Keratinocyte (primary cell): ENCODE data around the gene KLC4. TPM values are rescaled to one million over a fixed set of nuclear protein-coding genes. Genes with fewer than 3 reads are reported as not detected.

Source experiments
- DNase-seq: peaks from one replicate; pipeline ENCODE4 v3.0.0-alpha.2; 2011; ENCODE audit warnings: low read depth, missing footprints, low spot score
- FAIRE-seq: peaks from 2 replicates; lab custom pipeline; 2011; peaks lifted over from hg19 to GRCh38; lab: Jason Lieb, UNC
- H2AFZ ChIP-seq: 2 replicates; pipeline ENCODE4 v1.6.0; 2012; ENCODE audit warnings: low read length, control low read depth, inconsistent platforms; ENCODE audit not compliant: control insufficient read depth
- H3K27ac ChIP-seq: 2 replicates; pipeline ENCODE4 v1.5.1; 2011; ENCODE audit warnings: low read length; ENCODE audit not compliant: control insufficient read depth, insufficient read depth
- H3K27me3 ChIP-seq: 3 replicates; pipeline ENCODE4 v1.6.0; 2011; ENCODE audit warnings: low read length; ENCODE audit not compliant: control insufficient read depth, insufficient read depth; ENCODE audit errors: extremely low read depth
- H3K36me3 ChIP-seq, 2 experiments: 2 replicates in 1 of 2; 3 replicates in 1 of 2; pipeline ENCODE4 v1.5.1; 2011; ENCODE audit warnings: low read length in 2 of 2, mild to moderate bottlenecking in 1 of 2; ENCODE audit not compliant: control insufficient read depth in 2 of 2, insufficient read depth in 2 of 2; ENCODE audit errors: extremely low read depth in 1 of 2
- H3K4me1 ChIP-seq: 3 replicates; pipeline ENCODE4 v1.5.1; 2011; ENCODE audit warnings: low read length; ENCODE audit not compliant: control insufficient read depth, insufficient read depth; ENCODE audit errors: extremely low read depth
- H3K4me2 ChIP-seq: 3 replicates; pipeline ENCODE4 v1.6.0; 2011; ENCODE audit warnings: low read depth, low read length; ENCODE audit not compliant: control insufficient read depth, insufficient read depth; ENCODE audit errors: extremely low read depth
- H3K4me3 ChIP-seq, 3 experiments: fragments of 200-600 bp in 1 of 3; sonication (generic) in 1 of 3; 2 replicates in 2 of 3; 3 replicates in 1 of 3; pipeline ENCODE4 v1.5.1; 2011 to 2016; ENCODE audit warnings: low read length in 3 of 3, mild to moderate bottlenecking in 3 of 3, control low read depth in 2 of 3, inconsistent platforms in 1 of 3, low read depth in 1 of 3, mixed read lengths in 1 of 3, mixed run types in 1 of 3, moderate library complexity in 1 of 3; ENCODE audit not compliant: control insufficient read depth in 2 of 3, insufficient read depth in 2 of 3; ENCODE audit errors: extremely low read depth in 1 of 3
- H3K79me2 ChIP-seq: 2 replicates; pipeline ENCODE4 v1.6.0; 2012; ENCODE audit warnings: low read length; ENCODE audit not compliant: control insufficient read depth, insufficient read depth
- H3K9ac ChIP-seq: 3 replicates; pipeline ENCODE4 v1.6.0; 2011; ENCODE audit warnings: low read length; ENCODE audit not compliant: control insufficient read depth, insufficient read depth; ENCODE audit errors: extremely low read depth
- H3K9me1 ChIP-seq: 3 replicates; pipeline ENCODE4 v1.6.0; 2011; ENCODE audit warnings: low read length; ENCODE audit not compliant: control insufficient read depth, insufficient read depth; ENCODE audit errors: extremely low read depth
- H3K9me3 ChIP-seq: 2 replicates; pipeline ENCODE4 v1.5.1; 2012; ENCODE audit warnings: low read depth, low read length; ENCODE audit not compliant: control insufficient read depth
- H4K20me1 ChIP-seq: 3 replicates; pipeline ENCODE4 v1.6.0; 2011; ENCODE audit warnings: low read length; ENCODE audit not compliant: control insufficient read depth, insufficient read depth; ENCODE audit errors: extremely low read depth
- EZH2 ChIP-seq: IDR thresholded peaks from one replicate; pipeline ENCODE4 v1.6.1; 2012; ENCODE audit warnings: inconsistent platforms, mild to moderate bottlenecking, low read length, moderate library complexity
- dilution Hi-C: fragments of 300-500 bp; cut with MboI; formaldehyde crosslinking; loops from one replicate; pipeline ENCODE4 v1.7.0; 2020; ENCODE audit warnings: low sequenced_read_pairs; ENCODE audit not compliant: extremely low pct_ligation_motif_present
- polyA plus RNA-seq, 5 experiments: library from polyadenylated mRNA; depleted of rRNA in 3 of 5; stranded (reverse) in 3 of 5; stranded (forward) in 1 of 5; unstranded in 1 of 5; fragments of >200 nt; gene quantifications; 1 replicate in 1 of 5; 2 replicates in 3 of 5; 3 replicates in 1 of 5; pipeline versions ENCODE4 v1.2.1 to v1.2.3, GENCODE V29; 2011 to 2012; ENCODE audit warnings: missing spikeins in 2 of 5, low read depth in 1 of 5, low replicate concordance in 1 of 5
- TF ChIP-seq, protein P1 (sequence below), 3 experiments: IDR thresholded peaks in 1 of 3; conservative IDR thresholded peaks in 1 of 3; optimal IDR thresholded peaks in 1 of 3; 2 replicates in 2 of 3; 3 replicates in 1 of 3; pipeline versions ENCODE3 to v1.5.1; 2011; ENCODE audit warnings: low read length in 3 of 3, mild to moderate bottlenecking in 3 of 3, moderate library complexity in 2 of 3, control low read depth in 1 of 3, inconsistent platforms in 1 of 3; ENCODE audit not compliant: insufficient read depth in 2 of 3; ENCODE audit errors: extremely low read depth in 1 of 3

Gene KLC4
- polyA plus RNA-seq, 1 donor (not counting 4 experiments of a cell fraction or from before 2014, with no cell fraction given), result 8.8 TPM

DNA sequence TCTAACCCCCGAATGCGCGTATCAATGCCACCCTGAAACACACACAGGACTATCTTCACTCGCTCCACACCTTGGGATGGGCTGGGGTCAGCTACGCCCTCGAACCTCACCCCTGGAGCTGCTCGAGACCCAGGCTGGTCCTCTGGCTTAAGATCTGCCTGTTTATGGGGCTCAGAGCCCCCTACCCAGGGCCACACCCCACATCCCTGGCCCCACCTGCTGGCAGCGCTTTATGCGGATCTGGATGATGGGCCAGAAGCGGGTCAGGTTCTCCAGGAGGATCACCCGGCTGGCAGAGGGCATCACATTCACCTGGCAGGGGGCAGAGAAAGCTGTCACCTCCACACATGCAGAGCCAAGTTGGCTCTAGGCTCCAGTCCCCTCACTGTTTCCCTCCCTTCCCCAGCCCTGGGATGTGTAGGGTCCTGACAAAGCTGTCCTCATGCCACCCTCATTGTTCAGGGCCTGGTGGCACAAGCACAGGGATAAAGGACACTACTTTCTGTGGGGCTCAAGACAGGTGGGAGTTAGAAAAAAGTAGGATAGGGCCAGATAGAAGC lies 14.0 kb upstream of the KLC4 start:
- Histone ChIP-seq H3K79me2 (no peaks in the 10 kb centered on the region), H3K27ac (no peak overlapping the region), H2AFZ (no peak overlapping the region), H3K9ac (no peak overlapping the region), H3K27me3 (no peaks in the 10 kb centered on the region), H3K9me1 (no peaks in the 10 kb centered on the region), H4K20me1 (no peaks in the 10 kb centered on the region), H3K36me3 (peaks cover 38 to 40% of the 10 kb centered on the region in 2 experiments), H3K4me3 (no peak overlapping the region), H3K4me1 (no peaks in the 10 kb centered on the region), H3K4me2 (no peak overlapping the region), H3K9me3 (no peaks in the 10 kb centered on the region)
- DNase-seq (no peak), FAIRE-seq (no peak)
- TF ChIP-seq, protein P1, sequence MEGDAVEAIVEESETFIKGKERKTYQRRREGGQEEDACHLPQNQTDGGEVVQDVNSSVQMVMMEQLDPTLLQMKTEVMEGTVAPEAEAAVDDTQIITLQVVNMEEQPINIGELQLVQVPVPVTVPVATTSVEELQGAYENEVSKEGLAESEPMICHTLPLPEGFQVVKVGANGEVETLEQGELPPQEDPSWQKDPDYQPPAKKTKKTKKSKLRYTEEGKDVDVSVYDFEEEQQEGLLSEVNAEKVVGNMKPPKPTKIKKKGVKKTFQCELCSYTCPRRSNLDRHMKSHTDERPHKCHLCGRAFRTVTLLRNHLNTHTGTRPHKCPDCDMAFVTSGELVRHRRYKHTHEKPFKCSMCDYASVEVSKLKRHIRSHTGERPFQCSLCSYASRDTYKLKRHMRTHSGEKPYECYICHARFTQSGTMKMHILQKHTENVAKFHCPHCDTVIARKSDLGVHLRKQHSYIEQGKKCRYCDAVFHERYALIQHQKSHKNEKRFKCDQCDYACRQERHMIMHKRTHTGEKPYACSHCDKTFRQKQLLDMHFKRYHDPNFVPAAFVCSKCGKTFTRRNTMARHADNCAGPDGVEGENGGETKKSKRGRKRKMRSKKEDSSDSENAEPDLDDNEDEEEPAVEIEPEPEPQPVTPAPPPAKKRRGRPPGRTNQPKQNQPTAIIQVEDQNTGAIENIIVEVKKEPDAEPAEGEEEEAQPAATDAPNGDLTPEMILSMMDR (optimal IDR thresholded peaks at IDR 0.05 in 1 of 3, IDR thresholded peaks at IDR 0.05 in 1 of 3, conservative IDR thresholded peaks at IDR 0.05 in 1 of 3; ENCODE audit: extremely low read depth in 1 of 3, insufficient read depth in 2 of 3, low read length in 3 of 3), result no peak
- no peak for TF ChIP-seq EZH2
- dilution Hi-C loops, result no loop called here

DNA sequence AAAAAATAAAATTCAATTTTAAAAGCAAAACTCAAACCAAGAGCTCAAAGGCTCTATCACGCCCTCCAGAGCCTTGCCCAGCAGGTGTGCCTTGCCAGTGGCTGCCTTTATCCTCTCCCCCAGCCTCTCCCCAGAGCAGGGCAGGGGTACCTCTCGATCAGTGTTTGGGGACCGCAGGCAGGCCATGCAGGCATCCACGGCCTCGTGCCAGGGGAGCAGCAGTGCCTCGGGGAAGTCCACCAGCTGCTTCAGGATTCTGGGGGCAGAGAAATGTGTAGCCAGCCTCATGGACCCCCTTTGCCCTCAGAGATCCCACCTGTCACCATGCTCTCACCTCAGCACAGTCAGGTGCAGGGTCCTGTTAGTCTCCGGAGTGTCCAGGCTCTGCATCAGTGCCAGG lies 11.4 kb upstream of the KLC4 start:
- no peak for FAIRE-seq
- Histone ChIP-seq H3K4me2 (no peak overlapping the region), H2AFZ (no peak overlapping the region)

More for the DNA sequence above, 11.4 kb upstream of the KLC4 start:
- H3K79me2 ChIP-seq, result peaks cover 7% of the 10 kb centered on the region
- dilution Hi-C loops, result no loop called here
- TF ChIP-seq, protein P1 (optimal IDR thresholded peaks at IDR 0.05 in 1 of 3, IDR thresholded peaks at IDR 0.05 in 1 of 3, conservative IDR thresholded peaks at IDR 0.05 in 1 of 3; ENCODE audit: extremely low read depth in 1 of 3, insufficient read depth in 2 of 3, low read length in 3 of 3), result no peak
- no peak for TF ChIP-seq EZH2
- peaks cover 10% of the 10 kb centered on the region for H3K4me1 ChIP-seq
- H4K20me1 ChIP-seq, result no peaks in the 10 kb centered on the region
- H3K9me3 ChIP-seq, result no peaks in the 10 kb centered on the region
- no peak overlapping the region for H3K4me3 ChIP-seq
- H3K9ac ChIP-seq, result no peak overlapping the region
- no peak overlapping the region for H3K27ac ChIP-seq
- no peaks in the 10 kb centered on the region for H3K9me1 ChIP-seq
- no peaks in the 10 kb centered on the region for H3K27me3 ChIP-seq
- peaks cover 31 to 37% of the 10 kb centered on the region in 2 experiments for H3K36me3 ChIP-seq
- no peak for DNase-seq
